ENCODE measurements around the gene DFFB.

Gene DFFB

GRCh38 chr1:3874736-3875135 is 17.5 kb downstream of the DFFB start:
- TF ChIP-seq CTCF (IDR thresholded peaks at IDR 0.05) = no peak
- intact Hi-C loops (cut with DNase I; ENCODE audit: low total_unique reads) = no loop called here
- no peak overlapping the region for H3K27ac ChIP-seq
- no peaks in the 10 kb centered on the region for H3K4me1 ChIP-seq
- H3K4me3 ChIP-seq = no peak overlapping the region
- H3K9me3 ChIP-seq = peaks cover 0 to 13% (median 7%) of the 10 kb centered on the region in 3 donors
- DNase-seq = no peak
- H3K27me3 ChIP-seq = no peaks in the 10 kb centered on the region
- H3K36me3 ChIP-seq = peaks cover 68 to 99% (median 92%) of the 10 kb centered on the region in 3 donors

- no peaks in the 10 kb centered on the region for H3K4me1 ChIP-seq
- H3K27me3 ChIP-seq = no peaks in the 10 kb centered on the region
- intact Hi-C loops (cut with DNase I; ENCODE audit: low total_unique reads) = no loop called here
- peaks cover 61 to 99% (median 91%) of the 10 kb centered on the region in 3 donors for H3K36me3 ChIP-seq
- H3K4me3 ChIP-seq = no peak overlapping the region
- no peak overlapping the region for H3K27ac ChIP-seq
- H3K9me3 ChIP-seq = peaks cover 0 to 13% (median 7%) of the 10 kb centered on the region in 3 donors
- no peak for TF ChIP-seq CTCF (IDR thresholded peaks at IDR 0.05)
- DNase-seq = no peak
Observed at GRCh38 chr1:3876716-3877115, 19.4 kb downstream of the DFFB start.

- H3K36me3 ChIP-seq = peaks cover 53 to 89% (median 76%) of the 10 kb centered on the region in 3 donors
- TF ChIP-seq CTCF (IDR thresholded peaks at IDR 0.05) = no peak
- peaks cover 0 to 13% (median 7%) of the 10 kb centered on the region in 3 donors for H3K9me3 ChIP-seq
- H3K27me3 ChIP-seq = no peaks in the 10 kb centered on the region
- H3K4me1 ChIP-seq = no peaks in the 10 kb centered on the region
- H3K27ac ChIP-seq = no peak overlapping the region
- no peak for DNase-seq
- H3K4me3 ChIP-seq = no peak overlapping the region
- intact Hi-C loops (cut with DNase I; ENCODE audit: low total_unique reads) = no loop called here
Observed at GRCh38 chr1:3879099-3879498, 21.8 kb downstream of the DFFB start.

- no peak for DNase-seq
- intact Hi-C loops (cut with DNase I; ENCODE audit: low total_unique reads) = no loop called here
- no peak for TF ChIP-seq CTCF (IDR thresholded peaks at IDR 0.05)
- no peaks in the 10 kb centered on the region for H3K4me1 ChIP-seq
- H3K4me3 ChIP-seq = no peak overlapping the region
- no peak overlapping the region for H3K27ac ChIP-seq
- peaks cover 51 to 90% (median 74%) of the 10 kb centered on the region in 3 donors for H3K36me3 ChIP-seq
- H3K9me3 ChIP-seq = peaks cover 0 to 13% (median 7%) of the 10 kb centered on the region in 3 donors
- no peaks in the 10 kb centered on the region for H3K27me3 ChIP-seq
Observed at GRCh38 chr1:3879787-3880428, 22.6 kb downstream of the DFFB start.

- no peak for TF ChIP-seq CTCF (IDR thresholded peaks at IDR 0.05)
- Histone ChIP-seq H3K4me3 (no peak overlapping the region), H3K9me3 (peaks cover 0 to 13% (median 7%) of the 10 kb centered on the region in 3 donors), H3K36me3 (peaks cover 46 to 90% (median 73%) of the 10 kb centered on the region in 3 donors), H3K4me1 (no peaks in the 10 kb centered on the region), H3K27me3 (no peaks in the 10 kb centered on the region), H3K27ac (no peak overlapping the region)
- intact Hi-C loops (cut with DNase I; ENCODE audit: low total_unique reads) = no loop called here
- no peak for DNase-seq
Observed at GRCh38 chr1:3880429-3881192, 23.3 kb downstream of the DFFB start.
